ENCODE data around the gene PTPRT. TPM values are rescaled to one million over a fixed set of nuclear protein-coding genes. Genes with fewer than 3 reads are reported as not detected.
A peak's percentile ranks its signal among the peaks of the same experiment; 100 is the strongest.

Gene PTPRT
- total RNA-seq, 1 donor from 2014 or later, result 45.0 TPM

DNA sequence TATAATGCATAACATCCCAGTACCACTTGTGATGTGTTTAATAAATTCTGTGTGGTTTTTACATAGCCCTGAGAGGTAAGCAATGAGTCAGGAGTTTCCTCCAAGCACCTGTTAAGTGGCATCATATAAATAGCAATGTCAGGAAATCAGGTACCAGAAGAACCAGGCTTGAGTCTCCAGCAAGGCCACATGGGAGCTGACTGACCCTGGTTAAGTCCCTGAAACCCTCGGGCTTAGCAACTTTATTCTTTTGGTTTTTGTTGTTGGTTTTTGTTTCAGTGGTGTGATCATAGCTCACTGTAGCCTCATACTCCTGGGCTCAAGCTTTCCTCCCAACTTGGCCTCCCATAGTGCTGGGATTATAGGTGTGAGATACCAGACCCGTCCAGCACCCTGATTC, 70.0 kb downstream of the PTPRT start:
- no peak for DNase-seq (ENCODE audit: low spot score)

DNA sequence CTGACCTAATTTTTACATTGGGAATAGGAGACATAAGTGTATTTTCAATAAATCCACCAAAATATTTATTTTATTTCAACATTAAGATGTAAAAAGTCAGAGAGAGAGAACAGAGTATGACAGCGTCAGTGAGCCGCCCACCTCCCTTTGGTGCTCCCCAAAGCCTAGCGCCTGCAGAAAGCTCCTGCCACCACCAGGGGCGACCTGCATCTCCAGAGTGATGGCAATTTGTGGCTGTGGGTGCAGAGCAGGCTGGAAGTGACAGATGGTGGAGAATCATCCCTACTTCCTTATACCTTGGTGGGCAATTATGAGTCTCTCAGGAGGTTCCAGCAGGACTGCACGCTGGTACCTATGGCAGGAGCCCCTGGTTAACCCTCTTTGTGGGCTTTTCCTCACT, 87.3 kb downstream of the PTPRT start:
- no peak for DNase-seq (ENCODE audit: low spot score)

DNA sequence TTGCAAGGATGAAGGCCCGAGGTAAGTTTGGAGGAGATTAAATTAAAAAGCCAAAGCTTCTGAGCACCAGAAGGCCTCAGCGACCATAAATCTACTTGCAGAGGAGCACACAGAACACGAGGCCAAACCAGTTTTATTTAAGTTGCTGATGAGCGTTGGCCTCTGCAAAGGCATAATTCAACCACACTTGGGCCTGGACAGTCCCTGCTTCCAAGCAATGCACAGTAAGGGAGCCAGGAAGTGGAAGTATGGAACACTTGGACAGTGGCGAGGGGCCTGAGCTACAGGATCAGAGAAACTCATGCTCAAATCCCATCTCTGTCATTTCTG, 92.8 kb downstream of the PTPRT start:
- DNase-seq (ENCODE audit: low spot score), result no peak

DNA sequence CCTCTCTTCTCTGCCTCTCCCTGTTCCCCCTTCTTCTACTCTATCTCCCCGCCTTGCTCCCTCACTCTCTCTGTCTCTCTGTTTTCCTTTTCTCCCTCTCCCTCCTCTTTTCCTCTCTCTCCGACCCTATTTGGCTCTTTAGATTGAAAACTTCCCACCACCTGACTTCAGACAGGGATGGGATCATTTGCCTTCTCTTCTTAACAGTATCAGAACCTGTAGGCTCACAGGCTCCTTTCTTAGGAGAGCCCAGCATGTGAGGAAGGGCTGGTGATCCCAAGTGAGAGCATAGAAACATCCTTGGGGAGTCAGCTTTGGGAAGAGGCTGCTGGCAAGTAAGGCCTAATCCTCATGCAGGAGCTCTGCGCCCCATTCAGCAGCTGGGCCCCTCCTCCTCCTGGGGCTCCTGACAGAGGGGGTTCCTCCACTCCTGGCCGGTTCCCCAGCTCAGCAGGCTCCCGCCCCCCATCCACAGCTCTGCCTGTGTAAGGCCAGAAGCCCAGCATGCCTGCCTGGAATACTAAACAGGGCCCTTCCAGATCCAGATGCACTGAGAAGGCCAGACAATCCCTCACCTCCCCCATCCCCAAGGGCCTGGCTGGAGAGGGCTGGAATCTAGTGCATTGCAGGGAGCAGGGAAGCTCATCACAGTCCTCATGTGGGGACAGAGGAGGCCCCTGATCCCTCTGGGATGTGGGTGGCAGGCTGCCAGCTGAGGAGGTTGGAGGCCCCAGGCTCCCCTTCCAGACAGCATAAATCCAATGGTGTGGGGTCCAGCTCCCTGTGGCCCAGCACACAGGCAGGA, 93.4 kb downstream of the PTPRT start:
- no peak for DNase-seq (ENCODE audit: low spot score)

DNA sequence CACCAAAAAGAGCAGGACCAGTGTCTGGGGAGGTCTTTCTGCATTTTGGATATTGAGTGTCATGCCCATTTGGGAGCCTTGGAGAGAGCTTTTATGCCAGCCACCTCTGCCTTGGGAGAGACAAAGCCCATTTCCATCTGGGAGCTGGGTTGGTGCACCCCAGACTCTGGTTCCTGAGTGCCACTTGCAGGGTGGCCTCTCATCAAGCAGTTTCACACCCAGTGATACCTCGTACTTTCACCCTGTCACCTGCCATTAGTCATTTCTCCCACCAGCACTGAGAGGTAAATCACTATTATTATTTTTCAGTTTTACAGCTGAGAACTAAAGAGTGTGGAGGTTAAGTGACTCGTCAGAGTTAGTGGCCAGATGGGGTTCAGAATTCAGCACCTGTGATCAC, 94.7 kb downstream of the PTPRT start:
- DNase-seq (ENCODE audit: low spot score), result no peak

DNA sequence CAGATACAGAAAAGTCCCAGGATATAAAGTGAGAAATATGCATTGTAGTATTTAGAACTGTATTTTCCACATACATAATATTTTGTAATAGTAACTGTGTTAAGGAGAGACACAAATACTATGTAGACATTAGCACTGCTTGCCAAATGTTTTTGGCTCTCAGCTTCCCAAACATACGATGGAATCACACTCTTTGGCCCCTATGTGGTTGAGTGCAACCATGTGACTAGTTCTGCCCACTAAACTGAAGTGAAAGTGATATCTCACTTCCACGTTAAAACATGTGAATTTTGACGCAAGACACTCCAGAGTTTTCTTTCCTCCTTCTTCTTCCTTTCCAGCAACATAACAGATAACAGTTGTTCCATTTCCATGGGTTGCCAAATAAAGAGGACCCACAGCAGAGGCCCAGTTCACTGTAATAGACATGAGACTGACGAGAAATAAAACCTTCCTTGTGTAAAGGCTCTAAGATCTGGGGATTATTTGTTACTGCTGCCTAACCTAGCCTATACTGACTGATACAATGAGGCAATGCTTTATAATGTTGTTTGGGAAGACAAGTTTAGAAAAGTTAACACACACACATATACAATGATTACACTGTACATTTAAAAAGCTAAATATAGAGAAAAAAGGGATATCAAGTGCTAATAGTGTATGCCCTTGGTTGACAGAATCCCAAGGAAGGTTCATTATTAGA, 97.2 kb downstream of the PTPRT start:
- DNase-seq (ENCODE audit: low spot score), result no peak

DNA sequence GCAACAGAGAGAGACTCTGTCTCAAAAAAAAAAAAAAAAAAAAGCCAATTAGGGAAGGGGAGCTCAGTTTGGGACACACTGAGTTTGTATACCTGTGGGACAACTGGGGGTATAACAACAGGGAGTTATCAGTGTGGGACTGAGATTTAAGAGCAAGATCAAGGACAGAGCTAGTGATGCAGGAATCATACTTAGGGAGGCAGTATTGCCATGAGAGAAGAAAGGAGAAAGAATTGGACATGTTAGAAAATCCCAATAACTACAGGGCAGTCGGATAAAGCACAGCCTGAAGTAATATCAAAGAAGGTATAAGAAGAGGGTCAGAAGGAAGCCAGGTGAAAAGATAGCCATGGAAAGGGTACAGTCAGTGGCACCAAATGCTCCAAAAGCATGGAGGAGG, 121.2 kb downstream of the PTPRT start:
- DNase-seq (ENCODE audit: low spot score), result no peak

DNA sequence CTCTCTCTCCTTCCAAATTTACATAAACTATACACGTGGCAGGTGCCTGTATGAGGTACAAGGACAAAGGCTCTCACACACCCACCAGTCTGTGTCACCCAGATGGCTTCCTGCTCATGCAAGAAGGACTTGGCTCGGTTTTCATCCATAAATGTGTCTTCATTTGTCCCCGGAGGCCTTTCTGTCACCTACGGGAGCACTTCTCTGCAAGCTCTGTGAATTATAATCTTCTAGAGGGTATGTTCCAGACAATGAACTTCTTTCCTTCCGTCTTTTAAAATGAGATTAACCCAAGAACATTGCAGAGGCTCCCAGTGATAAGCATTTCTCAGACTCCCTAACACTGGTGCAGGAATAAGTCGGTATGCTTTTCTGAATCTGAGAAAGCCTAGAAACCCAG, 123.6 kb downstream of the PTPRT start:
- no peak for DNase-seq (ENCODE audit: low spot score)

DNA sequence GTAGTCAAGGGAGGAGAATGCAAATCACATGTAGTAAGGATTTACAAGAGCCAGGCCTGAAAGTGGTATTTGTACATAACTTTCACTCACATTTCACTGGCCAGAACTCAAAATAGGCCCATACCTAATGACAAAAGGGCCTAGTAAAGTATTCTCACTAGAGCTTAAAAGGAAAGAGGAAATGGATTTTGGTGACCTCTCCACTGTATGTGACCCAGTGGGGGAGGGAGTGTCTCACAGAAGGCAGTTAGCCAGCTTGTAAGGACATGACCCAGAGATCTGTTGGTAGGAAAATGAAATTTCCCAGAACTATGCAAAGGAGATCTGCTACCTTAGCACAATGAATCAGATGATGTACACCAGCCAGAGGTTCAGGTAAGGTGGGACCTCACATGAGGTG, 124.4 kb downstream of the PTPRT start:
- peak; percentile 40 for DNase-seq (ENCODE audit: low spot score)

DNA sequence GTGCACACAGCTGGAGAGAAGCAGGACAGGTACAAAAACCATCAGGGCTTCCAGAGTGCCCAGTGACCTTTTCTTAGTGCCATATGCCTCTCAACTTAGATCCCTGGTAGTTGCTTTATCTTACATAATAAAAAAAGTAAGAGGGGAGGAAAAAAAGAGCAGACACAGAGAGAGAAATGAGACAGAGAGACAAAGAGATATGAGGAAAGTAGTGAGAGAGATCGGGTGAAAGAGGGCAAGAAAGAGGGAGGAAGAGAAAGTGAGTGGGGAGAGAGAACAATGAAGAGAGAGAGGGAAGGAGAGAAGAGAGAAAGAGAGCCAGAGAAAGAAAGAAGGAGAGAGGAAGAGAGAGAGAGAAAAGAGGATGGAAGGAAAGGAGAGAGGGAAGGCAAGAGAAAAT, 131.6 kb downstream of the PTPRT start:
- no peak for DNase-seq (ENCODE audit: low spot score)

DNA sequence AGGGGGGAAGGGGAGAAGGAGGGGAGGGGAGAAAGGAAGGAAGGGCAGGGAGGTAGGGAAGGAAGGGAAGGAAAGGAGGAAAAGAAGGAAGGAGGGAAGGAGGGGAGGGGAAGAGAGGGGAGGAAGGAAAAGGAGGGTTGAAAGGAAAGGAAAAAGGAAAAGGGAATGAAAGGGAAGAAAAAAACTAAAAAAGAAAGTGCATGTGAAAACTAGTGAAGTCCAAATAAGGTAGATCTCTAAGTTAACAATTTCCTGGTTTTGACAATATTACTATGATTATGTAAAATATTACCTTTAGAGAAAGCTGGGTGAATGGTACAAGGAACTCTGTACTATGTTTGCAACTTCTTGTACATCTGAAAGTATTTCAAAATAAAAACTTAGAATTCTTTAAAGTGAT, 132.4 kb downstream of the PTPRT start:
- no peak for DNase-seq (ENCODE audit: low spot score)

DNA sequence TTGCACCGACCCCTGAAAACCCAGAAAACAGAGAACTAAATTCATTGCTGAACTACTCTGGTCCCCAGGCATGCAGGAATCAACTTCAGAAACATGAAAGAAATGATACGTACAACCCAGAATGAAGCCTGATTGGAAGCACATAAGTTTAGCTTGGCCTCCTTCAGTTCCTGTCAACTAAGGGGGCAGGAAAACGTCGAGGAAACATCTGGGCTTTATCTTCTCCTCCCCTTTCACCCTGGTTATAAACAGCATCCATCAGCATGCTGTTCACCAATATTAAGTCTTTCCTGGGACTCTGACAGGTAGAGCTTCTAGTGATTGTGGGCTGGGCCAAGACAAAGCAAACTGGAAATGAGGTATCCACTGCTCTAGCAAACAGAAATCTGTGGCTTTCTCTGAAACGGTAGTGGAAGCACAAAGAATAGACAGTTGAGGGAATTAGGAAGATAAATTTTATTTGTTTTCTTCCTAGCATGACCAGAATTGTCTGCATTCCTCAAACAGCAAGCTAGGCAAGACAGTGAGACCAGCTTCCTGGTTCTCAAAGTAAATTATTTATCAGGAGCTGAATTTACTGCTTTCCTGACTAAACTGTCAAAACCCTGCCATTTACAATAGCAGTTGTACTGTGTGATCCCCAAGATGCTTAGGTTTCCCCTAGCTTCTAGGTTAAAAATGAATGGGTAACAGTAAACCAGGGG, 134.4 kb downstream of the PTPRT start:
- no peak for DNase-seq (ENCODE audit: low spot score)

DNA sequence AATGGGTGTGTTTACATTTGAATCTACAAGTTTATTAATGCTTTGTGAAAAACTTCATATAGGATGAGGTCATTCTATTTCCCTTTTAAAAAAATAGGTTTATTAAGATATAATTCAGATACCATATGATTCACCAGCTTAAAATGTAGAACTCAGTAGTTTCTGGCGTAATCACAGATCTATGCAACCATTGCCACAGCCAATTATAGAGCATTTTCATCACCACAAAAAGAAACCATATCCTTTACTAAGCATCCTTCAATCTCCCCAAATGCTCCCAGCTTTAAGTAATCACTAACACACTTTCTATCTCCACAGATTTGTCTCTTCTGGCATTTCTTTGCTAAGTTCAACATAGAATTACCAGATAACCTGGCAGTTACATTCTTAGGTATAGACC, 137.2 kb downstream of the PTPRT start:
- no peak for DNase-seq (ENCODE audit: low spot score)

DNA sequence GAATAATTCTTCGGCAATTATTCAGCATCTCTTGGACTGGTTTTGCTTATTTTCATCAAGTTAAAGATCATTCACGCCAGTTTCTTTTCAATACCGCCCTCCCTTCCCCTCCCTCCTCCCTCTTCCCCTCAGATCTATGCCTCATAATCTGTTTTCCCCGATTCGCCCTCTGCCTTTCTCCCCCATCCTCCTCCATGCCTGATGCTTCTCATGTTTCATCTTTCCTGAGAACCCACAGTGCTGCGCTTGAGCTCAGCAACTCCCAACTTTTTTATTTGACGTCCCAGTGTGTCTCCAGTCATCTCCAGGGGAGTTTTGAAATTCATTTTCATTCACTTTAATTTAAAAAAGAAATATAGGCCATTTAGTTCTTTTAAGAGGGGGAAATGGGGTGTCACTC, 142.7 kb downstream of the PTPRT start:
- DNase-seq (ENCODE audit: low spot score), result no peak

DNA sequence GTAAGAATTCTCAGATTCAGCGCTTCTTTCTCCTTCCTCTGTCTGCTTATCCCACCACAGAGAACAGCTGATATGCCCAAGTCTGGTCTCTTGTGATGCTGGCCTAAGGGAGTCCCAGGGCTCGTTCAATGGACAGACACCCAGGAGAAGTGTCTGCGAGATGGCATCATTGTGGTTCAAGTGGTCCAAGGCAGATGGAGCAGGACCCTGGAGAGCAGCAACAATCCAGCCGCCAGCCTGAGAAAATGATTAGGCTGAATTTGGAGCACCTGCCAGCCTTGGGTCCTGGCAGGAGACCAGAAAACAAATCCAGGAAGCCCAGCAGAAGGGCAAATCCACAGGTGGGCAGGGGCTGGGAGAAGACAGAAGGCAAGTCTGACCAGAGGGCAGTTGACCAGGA, 145.8 kb downstream of the PTPRT start:
- no peak for DNase-seq (ENCODE audit: low spot score)

DNA sequence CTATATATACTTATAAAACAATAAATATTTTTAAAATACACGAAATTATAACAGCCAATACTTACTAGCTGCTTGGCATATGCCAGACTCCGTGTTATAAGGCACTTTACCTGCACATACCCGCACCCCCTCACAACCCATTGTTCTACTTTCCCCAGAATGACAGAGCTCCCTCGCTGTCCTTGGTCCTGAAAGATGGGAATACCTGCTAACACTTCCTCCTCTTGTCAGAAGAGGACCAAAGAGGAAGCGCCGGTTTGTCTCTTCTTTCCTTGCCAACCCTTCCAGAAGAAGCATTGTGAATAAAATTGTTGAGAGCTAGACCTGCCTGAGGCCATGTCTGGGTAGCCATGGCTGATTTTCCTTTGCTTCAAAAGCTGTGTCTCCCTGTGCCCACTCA, 149.3 kb downstream of the PTPRT start:
- DNase-seq (ENCODE audit: low spot score), result peak; percentile 43

DNA sequence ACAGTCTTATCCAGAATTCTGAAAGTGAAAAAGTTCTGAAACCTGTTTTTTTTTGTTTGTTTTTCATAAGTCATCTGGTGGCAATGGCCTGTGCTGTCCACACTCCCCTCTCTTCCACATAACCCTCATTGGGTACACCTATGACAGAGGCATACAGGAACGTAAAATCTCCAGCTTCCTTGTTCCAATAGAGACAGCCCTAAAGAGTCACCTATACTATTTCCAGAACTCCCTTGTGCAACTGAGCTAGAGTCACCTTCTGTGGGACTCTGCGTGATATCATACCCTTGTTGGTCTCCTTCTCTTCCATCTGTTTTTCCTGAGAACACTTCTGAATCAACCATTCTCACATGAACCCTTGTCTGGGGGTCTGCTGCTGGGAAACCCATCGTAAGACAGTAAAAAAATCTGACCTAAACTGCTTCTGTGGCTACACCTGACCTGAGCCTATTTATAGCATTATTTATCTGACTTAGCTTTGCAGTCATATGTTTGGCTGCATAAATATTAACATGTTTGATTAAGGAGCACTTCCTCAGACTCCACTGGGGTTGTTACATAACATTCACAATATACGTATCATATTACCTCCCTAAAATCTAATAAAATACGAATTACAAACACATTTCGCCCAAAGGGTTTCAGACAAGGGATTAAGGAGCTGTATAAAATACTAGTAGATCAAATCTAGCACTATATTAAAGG, 151.9 kb downstream of the PTPRT start:
- DNase-seq (ENCODE audit: low spot score), result no peak

DNA sequence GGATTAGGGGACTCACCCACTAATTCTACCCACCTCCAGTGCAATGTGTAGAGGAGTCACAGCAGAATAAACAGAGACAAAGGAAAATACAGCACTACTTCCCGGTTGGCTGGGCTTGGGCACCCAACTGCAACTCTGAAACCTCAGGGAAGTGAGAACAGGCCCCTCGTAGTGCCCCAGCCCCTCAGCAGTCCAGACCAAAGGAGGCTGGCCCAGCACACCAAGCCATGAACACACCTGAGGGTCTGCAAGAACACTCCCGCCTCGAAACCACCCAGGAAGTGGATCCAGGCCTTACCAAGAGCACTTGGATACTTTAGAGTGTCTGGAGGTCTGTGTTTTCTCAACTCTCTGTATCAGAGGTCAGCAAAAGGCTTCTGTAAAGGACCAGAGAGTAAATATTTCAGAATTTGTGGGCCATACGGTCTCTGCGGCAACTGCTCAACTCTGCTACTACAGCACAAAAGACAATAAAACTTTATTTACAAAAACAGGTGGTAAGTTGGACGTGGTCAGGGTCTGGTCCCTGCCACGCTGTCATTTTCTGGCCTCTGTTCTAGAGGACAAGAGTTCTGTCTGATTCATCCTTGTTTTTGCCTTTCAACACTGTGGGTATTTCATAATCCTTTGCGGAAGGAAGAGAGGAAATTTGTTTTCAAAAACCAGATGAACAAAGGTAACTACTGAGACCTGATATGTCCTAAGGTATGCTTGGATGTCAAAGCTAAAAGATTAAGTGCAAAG, 154.6 kb downstream of the PTPRT start:
- DNase-seq (ENCODE audit: low spot score), result no peak

DNA sequence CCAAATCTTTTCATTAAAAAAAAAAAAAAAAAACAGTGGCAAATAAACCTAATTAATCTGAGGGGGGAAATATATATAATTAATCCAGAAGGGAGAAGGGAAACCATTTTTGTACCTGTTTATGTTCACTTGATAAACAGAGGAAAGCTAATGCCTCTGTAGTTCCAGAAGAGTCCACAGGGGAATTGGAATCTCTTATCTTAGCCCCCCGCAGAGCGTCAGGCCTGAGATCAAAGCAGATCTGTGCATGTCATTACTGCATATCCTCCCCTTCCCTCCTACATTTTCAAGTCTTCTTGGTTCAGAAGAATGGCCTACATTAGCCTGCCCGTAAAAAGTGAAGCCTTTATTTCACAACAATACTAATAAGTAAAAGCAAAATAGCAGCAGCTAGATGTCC, 157.2 kb downstream of the PTPRT start:
- DNase-seq (ENCODE audit: low spot score), result no peak

DNA sequence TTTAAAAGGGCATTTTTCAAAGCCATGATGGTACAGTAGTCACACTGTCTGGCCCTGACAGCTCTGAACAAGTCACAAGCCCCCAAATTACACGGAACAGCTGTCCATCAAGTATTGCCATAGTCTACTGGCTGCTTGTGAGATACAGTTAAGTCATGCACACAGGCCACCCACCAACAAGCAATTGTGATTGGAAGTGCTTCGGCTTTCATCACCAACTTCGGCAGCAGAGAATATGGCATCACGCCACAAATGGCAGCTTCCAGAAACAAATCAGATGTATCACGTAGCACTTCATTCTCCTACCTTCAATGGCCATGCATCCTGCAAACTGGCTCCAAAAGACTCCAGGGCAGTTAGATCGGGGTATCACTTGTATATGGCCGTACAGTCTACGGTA, 160.5 kb downstream of the PTPRT start:
- DNase-seq (ENCODE audit: low spot score), result no peak

DNA sequence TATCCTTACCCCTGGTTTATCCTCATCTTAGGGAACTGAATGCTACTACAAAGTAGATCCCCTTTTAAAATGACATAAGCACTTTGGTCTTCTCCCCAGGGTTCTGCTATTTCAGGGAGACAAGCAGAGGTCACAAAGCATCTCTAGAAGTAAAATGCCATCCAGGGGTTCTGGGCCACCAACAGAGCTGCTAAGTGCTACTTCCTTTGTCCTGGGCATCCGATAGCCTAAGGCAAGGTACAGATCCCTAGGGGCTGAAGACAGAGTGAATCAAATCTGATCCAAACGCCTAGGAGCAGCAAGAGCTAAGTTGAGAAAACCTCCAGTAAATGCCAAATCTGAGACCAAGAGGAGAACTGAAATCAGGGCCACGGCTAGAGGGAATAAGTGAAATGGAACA, 161.2 kb downstream of the PTPRT start:
- no peak for DNase-seq (ENCODE audit: low spot score)

DNA sequence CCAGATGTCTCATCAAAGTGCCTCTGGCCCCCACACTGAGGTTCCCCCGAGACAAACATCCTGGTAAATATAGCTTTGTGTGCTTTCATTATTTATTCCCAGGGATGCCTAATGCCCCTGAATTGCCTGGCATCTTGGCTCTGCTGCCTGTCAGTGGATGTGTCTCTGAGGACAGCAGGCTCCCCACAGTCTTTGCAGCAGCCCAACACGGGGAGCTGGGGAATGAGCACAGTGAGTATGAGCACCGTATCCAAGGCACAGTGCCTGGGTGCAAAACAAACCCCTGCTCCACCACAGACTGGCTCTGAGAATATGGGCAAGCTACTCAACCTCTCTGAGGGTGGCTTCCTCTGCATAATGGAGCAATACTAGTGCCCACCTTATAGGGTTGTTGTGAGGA, 165.9 kb downstream of the PTPRT start:
- DNase-seq (ENCODE audit: low spot score), result no peak

Measured in mucosa of gallbladder (tissue), 1 donor.